ENCODE data around the gene PDE6D.
"Not testable (repeated sequence)": the region's sequence is repeated elsewhere in the genome, so short reads cannot be mapped to it uniquely, and the experiment has no call there.

PDE6D gene

GRCh38 chr2:231769170-231770136 is 11.6 kb downstream of the PDE6D start:
- DNase-seq, result no peak

- DNase-seq, result no peak
Observed at GRCh38 chr2:231765496-231765929, 15.6 kb downstream of the PDE6D start.

- DNase-seq, result no peak
Observed at GRCh38 chr2:231764760-231765159, 16.3 kb downstream of the PDE6D start.

- DNase-seq, result no peak
Observed at GRCh38 chr2:231764124-231764523, 17.0 kb downstream of the PDE6D start.

- no peak for DNase-seq
Observed at GRCh38 chr2:231761735-231762134, 19.3 kb downstream of the PDE6D start.

GRCh38 chr2:231752061-231752460 is 29.0 kb downstream of the PDE6D start:
- no peak for DNase-seq

GRCh38 chr2:231751042-231751815 is 29.9 kb downstream of the PDE6D start:
- no peak for DNase-seq

GRCh38 chr2:231749016-231749415 is 32.1 kb downstream of the PDE6D start:
- DNase-seq, result not testable (repeated sequence)

- not testable (repeated sequence) for DNase-seq
Observed at GRCh38 chr2:231748153-231748896, 32.8 kb downstream of the PDE6D start.

- no peak for DNase-seq
Observed at GRCh38 chr2:231745303-231746038, 35.6 kb downstream of the PDE6D start.

- DNase-seq, result no peak
Observed at GRCh38 chr2:231743376-231744116, 37.5 kb downstream of the PDE6D start.

GRCh38 chr2:231737761-231738160 is 43.3 kb downstream of the PDE6D start:
- DNase-seq, result no peak

- DNase-seq, result no peak
Observed at GRCh38 chr2:231732604-231733003, 48.5 kb downstream of the PDE6D start.

- DNase-seq, result no peak
Observed at GRCh38 chr2:231727621-231728020, 53.5 kb downstream of the PDE6D start.

- no peak for DNase-seq
Observed at GRCh38 chr2:231726276-231726675, 54.8 kb downstream of the PDE6D start.

- DNase-seq, result no peak
Observed at GRCh38 chr2:231725476-231725875, 55.6 kb downstream of the PDE6D start.

GRCh38 chr2:231722721-231723307 is 58.3 kb downstream of the PDE6D start:
- DNase-seq, result no peak

GRCh38 chr2:231720987-231721966 is 59.8 kb downstream of the PDE6D start:
- DNase-seq, result no peak

GRCh38 chr2:231720292-231720986 is 60.6 kb downstream of the PDE6D start:
- DNase-seq, result no peak

Measured in NCI-H1436 treated with DMSO at 0.1 percent for 48 hours (cell line).